HEK293 (cell line): ENCODE data around the gene SARS1.
A peak's percentile ranks its signal among the peaks of the same experiment; 100 is the strongest.

Experiments
- CTCF ChIA-PET: fragments of 350-600 bp; formaldehyde crosslinking; extraction: SDS; loops from one replicate; lab custom pipeline; 2021; ENCODE audit warnings: antibody characterized with exemption; lab: Yijun Ruan, JAX
- POLR2A ChIA-PET: fragments of 300-600 bp; formaldehyde crosslinking; extraction: SDS; loops from one replicate; lab custom pipeline; 2020; ENCODE audit warnings: antibody characterized with exemption, inconsistent platforms; lab: Yijun Ruan, JAX
- H3K27ac ChIP-seq: fragments of 200-500 bp; sonication (Bioruptor generic); 2 replicates; pipeline ENCODE4 v1.5.1; 2014; ENCODE audit warnings: low read depth, low read length, control low read depth, inconsistent platforms; ENCODE audit errors: extremely low read depth
- H3K36me3 ChIP-seq, 2 experiments: fragments of 200-500 bp in 1 of 2; sonication (Bioruptor generic) in 1 of 2; 1 replicate in 1 of 2; 2 replicates in 1 of 2; pipeline ENCODE4 v1.5.1; 2014 to 2017; ENCODE audit warnings: inconsistent platforms in 2 of 2, low read length in 2 of 2; ENCODE audit not compliant: control insufficient read depth in 2 of 2, insufficient read depth in 1 of 2
- H3K4me1 ChIP-seq: fragments of 200-500 bp; sonication (Bioruptor generic); 2 replicates; pipeline ENCODE4 v1.5.1; 2014; ENCODE audit warnings: mild to moderate bottlenecking, low read length, inconsistent platforms; ENCODE audit not compliant: control insufficient read depth, insufficient read depth
- H3K4me3 ChIP-seq: 2 replicates; pipeline ENCODE4 v1.5.1; 2011; ENCODE audit warnings: low read depth, mild to moderate bottlenecking, control low read depth, low read length, moderate library complexity
- H3K9me3 ChIP-seq: fragments of 200-500 bp; sonication (Bioruptor generic); 2 replicates; pipeline ENCODE4 v1.5.1; 2014; ENCODE audit warnings: low read depth, low read length, inconsistent platforms; ENCODE audit not compliant: control insufficient read depth, insufficient read depth
- MZF1 ChIP-seq: fragments of 450-650 bp; formaldehyde crosslinking; IDR thresholded peaks from 2 replicates; pipeline ENCODE4 v1.5.1; 2017; ENCODE audit warnings: missing biosample characterization, missing genetic modification characterization, borderline replicate concordance
- PATZ1 ChIP-seq: fragments of 450-650 bp; formaldehyde crosslinking; IDR thresholded peaks from 2 replicates; pipeline ENCODE4 v1.5.1; 2016; ENCODE audit warnings: missing biosample characterization, missing genetic modification characterization
- PRDM10 ChIP-seq: fragments of 450-650 bp; formaldehyde crosslinking; IDR thresholded peaks from 2 replicates; pipeline ENCODE4 v1.5.1; 2016; ENCODE audit warnings: missing biosample characterization, missing genetic modification characterization
- RBAK ChIP-seq: fragments of 450-650 bp; formaldehyde crosslinking; IDR thresholded peaks from 2 replicates; pipeline ENCODE4 v1.5.1; 2016; ENCODE audit warnings: missing biosample characterization, missing genetic modification characterization
- ZBTB26 ChIP-seq: fragments of 450-650 bp; formaldehyde crosslinking; optimal IDR thresholded peaks from 2 replicates; pipeline ENCODE3; 2016; ENCODE audit warnings: missing biosample characterization, mild to moderate bottlenecking, missing genetic modification characterization
- ZEB2 ChIP-seq: fragments of 450-650 bp; formaldehyde crosslinking; IDR thresholded peaks from 2 replicates; pipeline ENCODE4 v1.5.1; 2016; ENCODE audit warnings: missing biosample characterization, missing genetic modification characterization
- ZFHX2 ChIP-seq: fragments of 450-650 bp; formaldehyde crosslinking; conservative IDR thresholded peaks from 2 replicates; pipeline ENCODE4 v1.5.1; 2016; ENCODE audit warnings: missing biosample characterization, missing genetic modification characterization
- ZNF140 ChIP-seq: fragments of 450-650 bp; formaldehyde crosslinking; IDR thresholded peaks from 2 replicates; pipeline ENCODE4 v1.5.1; 2016; ENCODE audit warnings: missing biosample characterization, missing genetic modification characterization
- ZNF239 ChIP-seq: fragments of 450-650 bp; formaldehyde crosslinking; IDR thresholded peaks from 2 replicates; pipeline ENCODE4 v1.5.1; 2016; ENCODE audit warnings: missing biosample characterization, missing genetic modification characterization
- ZNF274 ChIP-seq, 2 experiments: fragments of 200-500 bp in 1 of 2; fragments of 450-650 bp in 1 of 2; sonication (Bioruptor generic) in 1 of 2; formaldehyde crosslinking in 1 of 2; IDR thresholded peaks; 2 replicates each; pipeline versions ENCODE4 v1.5.1 to v1.6.1; 2014 to 2016; ENCODE audit warnings: borderline replicate concordance in 1 of 2, inconsistent platforms in 1 of 2, low read length in 1 of 2, missing biosample characterization in 1 of 2, missing genetic modification characterization in 1 of 2
- ZNF302 ChIP-seq: fragments of 450-650 bp; formaldehyde crosslinking; IDR thresholded peaks from 2 replicates; pipeline ENCODE4 v1.5.1; 2016; ENCODE audit warnings: missing biosample characterization, missing genetic modification characterization, low read depth
- ZNF341 ChIP-seq: fragments of 450-650 bp; formaldehyde crosslinking; IDR thresholded peaks from 2 replicates; pipeline ENCODE4; 2016; ENCODE audit warnings: low read depth, missing biosample characterization, missing genetic modification characterization
- ZNF394 ChIP-seq: fragments of 450-650 bp; formaldehyde crosslinking; IDR thresholded peaks from 2 replicates; pipeline ENCODE4 v1.5.1; 2016; ENCODE audit warnings: missing biosample characterization, missing genetic modification characterization, mild to moderate bottlenecking, moderate library complexity, borderline replicate concordance
- ZNF501 ChIP-seq: fragments of 450-650 bp; formaldehyde crosslinking; IDR thresholded peaks from 2 replicates; pipeline ENCODE4 v1.5.1; 2016; ENCODE audit warnings: missing biosample characterization, missing genetic modification characterization
- ZNF510 ChIP-seq: fragments of 450-650 bp; formaldehyde crosslinking; IDR thresholded peaks from 2 replicates; pipeline ENCODE4 v1.5.1; 2018; ENCODE audit warnings: mild to moderate bottlenecking, missing genetic modification characterization, missing biosample characterization; ENCODE audit not compliant: insufficient replicate concordance
- ZSCAN18 ChIP-seq: fragments of 450-650 bp; formaldehyde crosslinking; IDR thresholded peaks from 2 replicates; pipeline ENCODE4 v1.5.1; 2016; ENCODE audit warnings: missing biosample characterization, missing genetic modification characterization
- ZSCAN4 ChIP-seq: fragments of 450-650 bp; formaldehyde crosslinking; IDR thresholded peaks from 2 replicates; pipeline ENCODE4 v1.5.1; 2017; ENCODE audit warnings: missing biosample characterization, missing genetic modification characterization

SARS1 gene

GRCh38 chr1:109261578-109261977 is 47.9 kb downstream of the SARS1 start:
- CTCF ChIA-PET, result interaction anchor here (0.7 to 1.1 kb wide), 2 partner anchors 96 to 138 kb away, joined by 3 to 4 read pairs; no protein-coding TSS in a partner anchor
- no peak overlapping the region for H3K27ac ChIP-seq
- H3K36me3 ChIP-seq, result peaks cover 0 to 77% of the 10 kb centered on the region in 2 experiments; a peak in 1 of 3 replicates
- no peaks in the 10 kb centered on the region for H3K9me3 ChIP-seq
- TF ChIP-seq ZNF302 (no peak), MZF1 (tag by site-specific recombination) (no peak)
- POLR2A ChIA-PET, result no interaction called here
- H3K4me1 ChIP-seq, result no peaks in the 10 kb centered on the region
- no peak overlapping the region for H3K4me3 ChIP-seq

GRCh38 chr1:109262231-109263055 is 48.7 kb downstream of the SARS1 start:
- no peak overlapping the region for H3K27ac ChIP-seq
- H3K9me3 ChIP-seq, result no peaks in the 10 kb centered on the region
- TF ChIP-seq ZNF140 (tag by site-specific recombination) (no peak), ZBTB26 (tag by site-specific recombination) (no peak), ZNF501 (tag by site-specific recombination) (no peak), ZNF274 (IDR thresholded peaks at IDR 0.05; ENCODE audit: low read length) (no peak), ZNF274 (tag by site-specific recombination; IDR thresholded peaks at IDR 0.05; ENCODE audit: borderline replicate concordance) (no peak), ZSCAN18 (tag by site-specific recombination) (no peak), ZNF510 (tag by site-specific recombination) (no peak), ZSCAN4 (tag by site-specific recombination) (no peak), ZEB2 (no peak), ZNF394 (tag by site-specific recombination) (no peak)
- ChIA-PET POLR2A (no interaction called here), CTCF (interaction anchor here (0.6 to 4.5 kb wide), 11 partner anchors 8 to 326 kb away, joined by 3 to 42 read pairs (median 4); partner anchors contain the start of genes PSRC1, SARS1 and SORT1)
- H3K36me3 ChIP-seq, result peaks cover 0 to 84% of the 10 kb centered on the region in 2 experiments; a peak in 1 of 3 replicates
- H3K4me1 ChIP-seq, result no peaks in the 10 kb centered on the region
- H3K4me3 ChIP-seq, result no peak overlapping the region

GRCh38 chr1:109263234-109263596 is 49.5 kb downstream of the SARS1 start:
- Histone ChIP-seq H3K4me3 (no peak overlapping the region), H3K36me3 (peaks cover 0 to 91% of the 10 kb centered on the region in 2 experiments; a peak in 1 of 3 replicates), H3K9me3 (no peaks in the 10 kb centered on the region), H3K27ac (no peak overlapping the region), H3K4me1 (no peaks in the 10 kb centered on the region)
- POLR2A ChIA-PET, result no interaction called here
- CTCF ChIA-PET, result interaction anchor here (0.6 to 4.5 kb wide), 14 partner anchors 9 to 327 kb away, joined by 3 to 42 read pairs (median 4); partner anchors contain the start of genes PSRC1, SARS1 and SORT1
- TF ChIP-seq ZNF341 (tag by site-specific recombination), result no peak
- TF ChIP-seq ZSCAN4 (tag by site-specific recombination), result no peak
- no peak for TF ChIP-seq ZNF239 (tag by site-specific recombination)
- no peak for TF ChIP-seq PATZ1 (tag by site-specific recombination)
- TF ChIP-seq ZFHX2, result 0 out of 2 replicates have a peak, but pooled peaks have one; percentile 7
- TF ChIP-seq PRDM10, result no peak
- TF ChIP-seq RBAK (tag by site-specific recombination), result no peak
